ENCODE data around the gene CDC14A. TPM values are rescaled to one million over a fixed set of nuclear protein-coding genes. Genes with fewer than 3 reads are reported as not detected.

CDC14A gene
- total RNA-seq, 1 donor from 2014 or later = 8.7 TPM

GRCh38 chr1:100545855-100546254 is 193.5 kb downstream of the CDC14A start:
- H3K36me3 ChIP-seq (ENCODE audit: control insufficient read depth, insufficient read depth, low read length) = no peaks in the 10 kb centered on the region
- no peaks in the 10 kb centered on the region for H3K27me3 ChIP-seq (ENCODE audit: control insufficient read depth, insufficient read depth, low read length)
- H3K4me3 ChIP-seq (ENCODE audit: low read depth, low read length) = no peak overlapping the region
- no peak for DNase-seq (ENCODE audit: low read depth)
- TF ChIP-seq CTCF (IDR thresholded peaks at IDR 0.05; ENCODE audit: insufficient read depth, low read length, poor library complexity, severe bottlenecking) = no peak

GRCh38 chr1:100552031-100552430 is 199.7 kb downstream of the CDC14A start:
- DNase-seq (ENCODE audit: low read depth) = no peak
- no peak overlapping the region for H3K4me3 ChIP-seq (ENCODE audit: low read depth, low read length)
- no peaks in the 10 kb centered on the region for H3K27me3 ChIP-seq (ENCODE audit: control insufficient read depth, insufficient read depth, low read length)
- H3K36me3 ChIP-seq (ENCODE audit: control insufficient read depth, insufficient read depth, low read length) = no peaks in the 10 kb centered on the region
- TF ChIP-seq CTCF (IDR thresholded peaks at IDR 0.05; ENCODE audit: insufficient read depth, low read length, poor library complexity, severe bottlenecking) = no peak

- Histone ChIP-seq H3K4me3 (ENCODE audit: low read depth, low read length) (no peak overlapping the region), H3K36me3 (ENCODE audit: control insufficient read depth, insufficient read depth, low read length) (no peaks in the 10 kb centered on the region), H3K27me3 (ENCODE audit: control insufficient read depth, insufficient read depth, low read length) (no peaks in the 10 kb centered on the region)
- no peak for TF ChIP-seq CTCF (IDR thresholded peaks at IDR 0.05; ENCODE audit: insufficient read depth, low read length, poor library complexity, severe bottlenecking)
- no peak for DNase-seq (ENCODE audit: low read depth)
Measured at GRCh38 chr1:100552922-100553321, 200.6 kb downstream of the CDC14A start.

GRCh38 chr1:100556181-100556580 is 203.9 kb downstream of the CDC14A start:
- no peak overlapping the region for H3K4me3 ChIP-seq (ENCODE audit: low read depth, low read length)
- no peak for DNase-seq (ENCODE audit: low read depth)
- no peaks in the 10 kb centered on the region for H3K27me3 ChIP-seq (ENCODE audit: control insufficient read depth, insufficient read depth, low read length)
- H3K36me3 ChIP-seq (ENCODE audit: control insufficient read depth, insufficient read depth, low read length) = no peaks in the 10 kb centered on the region
- TF ChIP-seq CTCF (IDR thresholded peaks at IDR 0.05; ENCODE audit: insufficient read depth, low read length, poor library complexity, severe bottlenecking) = no peak

GRCh38 chr1:100556925-100557605 is 204.8 kb downstream of the CDC14A start:
- DNase-seq (ENCODE audit: low read depth) = no peak
- no peak for TF ChIP-seq CTCF (IDR thresholded peaks at IDR 0.05; ENCODE audit: insufficient read depth, low read length, poor library complexity, severe bottlenecking)
- Histone ChIP-seq H3K4me3 (ENCODE audit: low read depth, low read length) (no peak overlapping the region), H3K27me3 (ENCODE audit: control insufficient read depth, insufficient read depth, low read length) (no peaks in the 10 kb centered on the region), H3K36me3 (ENCODE audit: control insufficient read depth, insufficient read depth, low read length) (no peaks in the 10 kb centered on the region)

GRCh38 chr1:100557606-100557953 is 205.3 kb downstream of the CDC14A start:
- no peaks in the 10 kb centered on the region for H3K27me3 ChIP-seq (ENCODE audit: control insufficient read depth, insufficient read depth, low read length)
- no peaks in the 10 kb centered on the region for H3K36me3 ChIP-seq (ENCODE audit: control insufficient read depth, insufficient read depth, low read length)
- no peak overlapping the region for H3K4me3 ChIP-seq (ENCODE audit: low read depth, low read length)
- TF ChIP-seq CTCF (IDR thresholded peaks at IDR 0.05; ENCODE audit: insufficient read depth, low read length, poor library complexity, severe bottlenecking) = no peak
- no peak for DNase-seq (ENCODE audit: low read depth)

All from kidney epithelial cell (primary cell).